ENCODE results near the gene SLIT3.

Gene SLIT3

GRCh38 chr5:168946363-168946762 lies 354.6 kb downstream of the SLIT3 start:
- H3K4me3 ChIP-seq (ENCODE audit: low read depth, low read length) = no peak overlapping the region
- TF ChIP-seq, protein P1, sequence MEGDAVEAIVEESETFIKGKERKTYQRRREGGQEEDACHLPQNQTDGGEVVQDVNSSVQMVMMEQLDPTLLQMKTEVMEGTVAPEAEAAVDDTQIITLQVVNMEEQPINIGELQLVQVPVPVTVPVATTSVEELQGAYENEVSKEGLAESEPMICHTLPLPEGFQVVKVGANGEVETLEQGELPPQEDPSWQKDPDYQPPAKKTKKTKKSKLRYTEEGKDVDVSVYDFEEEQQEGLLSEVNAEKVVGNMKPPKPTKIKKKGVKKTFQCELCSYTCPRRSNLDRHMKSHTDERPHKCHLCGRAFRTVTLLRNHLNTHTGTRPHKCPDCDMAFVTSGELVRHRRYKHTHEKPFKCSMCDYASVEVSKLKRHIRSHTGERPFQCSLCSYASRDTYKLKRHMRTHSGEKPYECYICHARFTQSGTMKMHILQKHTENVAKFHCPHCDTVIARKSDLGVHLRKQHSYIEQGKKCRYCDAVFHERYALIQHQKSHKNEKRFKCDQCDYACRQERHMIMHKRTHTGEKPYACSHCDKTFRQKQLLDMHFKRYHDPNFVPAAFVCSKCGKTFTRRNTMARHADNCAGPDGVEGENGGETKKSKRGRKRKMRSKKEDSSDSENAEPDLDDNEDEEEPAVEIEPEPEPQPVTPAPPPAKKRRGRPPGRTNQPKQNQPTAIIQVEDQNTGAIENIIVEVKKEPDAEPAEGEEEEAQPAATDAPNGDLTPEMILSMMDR (IDR thresholded peaks at IDR 0.05; ENCODE audit: low read depth, low read length) = no peak

- no peak overlapping the region for H3K4me3 ChIP-seq (ENCODE audit: low read depth, low read length)
- TF ChIP-seq, protein P1 (IDR thresholded peaks at IDR 0.05; ENCODE audit: low read depth, low read length) = no peak
These were observed 356.9 kb downstream of the SLIT3 start for GRCh38 chr5:168944004-168944403.

DNA sequence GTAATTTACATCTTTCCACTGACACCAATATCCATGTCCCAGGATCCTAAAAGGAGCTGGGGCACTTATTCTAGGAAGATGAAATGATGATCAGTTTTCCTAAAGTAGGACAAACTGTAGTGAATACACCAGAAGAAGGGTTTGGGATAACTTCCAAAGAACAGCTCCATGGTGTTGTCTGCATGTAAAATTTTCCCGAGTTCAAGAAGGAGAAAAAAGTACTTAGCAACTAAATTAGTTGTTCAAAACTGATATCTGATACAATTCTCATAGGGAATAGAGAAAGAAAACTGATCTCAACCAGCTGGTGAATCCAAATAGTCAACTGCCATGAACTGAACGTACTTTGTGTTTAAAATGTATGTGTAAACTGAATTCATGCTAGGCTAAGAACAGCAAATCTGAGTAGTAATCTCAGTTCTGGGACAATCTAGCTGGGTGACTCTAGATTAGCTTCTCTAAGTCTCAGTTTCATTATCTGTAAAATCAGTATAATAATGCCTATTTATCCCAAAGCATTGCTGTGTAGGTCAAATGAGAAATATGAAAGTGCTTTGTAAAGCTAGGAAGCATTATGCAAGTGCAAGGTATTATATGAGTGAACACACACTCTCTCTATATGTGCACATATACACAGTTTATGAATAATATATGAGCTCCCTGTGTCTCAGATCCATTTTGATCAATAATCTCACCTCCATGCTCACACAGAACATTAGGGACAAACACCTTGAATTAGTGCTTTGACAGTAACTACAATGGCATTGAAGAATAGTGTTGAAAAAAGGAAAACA lies 357.7 kb downstream of the SLIT3 start:
- TF ChIP-seq, protein P1 (IDR thresholded peaks at IDR 0.05; ENCODE audit: low read depth, low read length) = no peak
- no peak overlapping the region for H3K4me3 ChIP-seq (ENCODE audit: low read depth, low read length)

GRCh38 chr5:168941901-168942300 lies 359.0 kb downstream of the SLIT3 start:
- H3K4me3 ChIP-seq (ENCODE audit: low read depth, low read length) = no peak overlapping the region
- TF ChIP-seq, protein P1 (IDR thresholded peaks at IDR 0.05; ENCODE audit: low read depth, low read length) = no peak

- TF ChIP-seq, protein P1 (IDR thresholded peaks at IDR 0.05; ENCODE audit: low read depth, low read length) = no peak
- no peak overlapping the region for H3K4me3 ChIP-seq (ENCODE audit: low read depth, low read length)
These were observed 360.2 kb downstream of the SLIT3 start for GRCh38 chr5:168940712-168941111.

DNA sequence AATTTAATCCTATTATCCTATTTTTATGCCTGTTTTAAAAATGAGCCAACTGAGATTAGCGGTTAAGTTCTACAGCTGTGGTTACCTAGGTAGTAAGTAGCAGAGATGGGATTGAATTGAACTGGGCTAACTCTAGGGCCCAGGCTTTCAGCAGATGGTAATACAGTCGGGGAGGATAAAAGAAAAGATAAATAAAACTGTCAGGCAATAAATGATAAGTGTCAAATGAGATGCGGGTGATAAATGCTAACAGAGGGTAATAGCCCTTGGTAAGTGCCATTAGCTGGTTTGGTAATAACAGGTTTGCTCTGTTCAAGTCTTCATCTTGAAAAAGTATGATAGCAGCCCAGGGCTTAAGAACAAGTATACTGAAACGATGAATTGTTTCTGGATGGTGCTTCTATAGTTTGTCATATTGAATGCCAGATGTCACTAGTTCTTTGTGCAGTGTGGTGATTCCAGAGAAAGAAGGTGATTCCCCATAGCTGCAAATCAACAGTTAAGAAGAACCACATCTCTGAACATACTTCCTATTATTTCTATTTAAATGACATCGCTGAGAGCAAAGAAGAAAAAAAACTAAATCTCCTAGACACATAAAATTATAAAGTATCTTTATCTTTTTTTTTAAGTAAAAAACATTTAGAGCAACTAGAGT lies 360.9 kb downstream of the SLIT3 start:
- no peak overlapping the region for H3K4me3 ChIP-seq (ENCODE audit: low read depth, low read length)
- TF ChIP-seq, protein P1 (IDR thresholded peaks at IDR 0.05; ENCODE audit: low read depth, low read length) = no peak

GRCh38 chr5:168939156-168939800 lies 361.7 kb downstream of the SLIT3 start:
- no peak overlapping the region for H3K4me3 ChIP-seq (ENCODE audit: low read depth, low read length)
- TF ChIP-seq, protein P1 (IDR thresholded peaks at IDR 0.05; ENCODE audit: low read depth, low read length) = no peak

Data from WI38 (cell line).